GM12801 (cell line): ENCODE results near the gene MRPS5.

Experiments used
- TF ChIP-seq, protein P1 (sequence below): IDR thresholded peaks from one replicate; pipeline ENCODE4 v1.5.1; 2011; ENCODE audit warnings: control low read depth; ENCODE audit not compliant: insufficient read length; ENCODE audit errors: extremely low read depth

MRPS5 gene

GRCh38 chr2:95074663-95075439, 46.8 kb downstream of the MRPS5 start:
- TF ChIP-seq, protein P1, sequence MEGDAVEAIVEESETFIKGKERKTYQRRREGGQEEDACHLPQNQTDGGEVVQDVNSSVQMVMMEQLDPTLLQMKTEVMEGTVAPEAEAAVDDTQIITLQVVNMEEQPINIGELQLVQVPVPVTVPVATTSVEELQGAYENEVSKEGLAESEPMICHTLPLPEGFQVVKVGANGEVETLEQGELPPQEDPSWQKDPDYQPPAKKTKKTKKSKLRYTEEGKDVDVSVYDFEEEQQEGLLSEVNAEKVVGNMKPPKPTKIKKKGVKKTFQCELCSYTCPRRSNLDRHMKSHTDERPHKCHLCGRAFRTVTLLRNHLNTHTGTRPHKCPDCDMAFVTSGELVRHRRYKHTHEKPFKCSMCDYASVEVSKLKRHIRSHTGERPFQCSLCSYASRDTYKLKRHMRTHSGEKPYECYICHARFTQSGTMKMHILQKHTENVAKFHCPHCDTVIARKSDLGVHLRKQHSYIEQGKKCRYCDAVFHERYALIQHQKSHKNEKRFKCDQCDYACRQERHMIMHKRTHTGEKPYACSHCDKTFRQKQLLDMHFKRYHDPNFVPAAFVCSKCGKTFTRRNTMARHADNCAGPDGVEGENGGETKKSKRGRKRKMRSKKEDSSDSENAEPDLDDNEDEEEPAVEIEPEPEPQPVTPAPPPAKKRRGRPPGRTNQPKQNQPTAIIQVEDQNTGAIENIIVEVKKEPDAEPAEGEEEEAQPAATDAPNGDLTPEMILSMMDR = no peak

- TF ChIP-seq, protein P1 = no peak
Measured at GRCh38 chr2:95073856-95074662, 47.5 kb downstream of the MRPS5 start.

GRCh38 chr2:95072424-95072823, 49.2 kb downstream of the MRPS5 start:
- TF ChIP-seq, protein P1 = no peak

DNA sequence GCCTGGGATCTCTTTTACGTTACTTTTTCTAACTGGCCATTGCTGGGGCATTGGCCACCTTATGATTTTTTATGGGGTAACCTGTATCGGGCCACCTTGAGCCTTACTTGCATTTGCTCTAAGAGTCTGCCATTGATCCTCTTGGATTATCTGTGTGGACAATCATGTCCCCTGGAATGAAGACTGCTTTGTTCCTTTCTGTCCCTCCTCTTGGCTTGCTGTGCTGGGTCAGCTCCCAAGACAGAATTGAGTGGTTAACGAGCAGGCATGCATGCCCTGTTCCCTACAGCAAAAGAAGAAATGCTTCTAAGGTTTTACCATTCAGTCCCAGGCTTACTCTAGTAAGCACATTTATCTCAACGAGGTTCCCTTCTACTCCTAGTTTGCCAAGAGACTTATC, 49.8 kb downstream of the MRPS5 start:
- TF ChIP-seq, protein P1 = no peak

- TF ChIP-seq, protein P1 = no peak
Measured at GRCh38 chr2:95069465-95069864, 52.1 kb downstream of the MRPS5 start.

GRCh38 chr2:95068256-95068655, 53.4 kb downstream of the MRPS5 start:
- TF ChIP-seq, protein P1 = no peak

DNA sequence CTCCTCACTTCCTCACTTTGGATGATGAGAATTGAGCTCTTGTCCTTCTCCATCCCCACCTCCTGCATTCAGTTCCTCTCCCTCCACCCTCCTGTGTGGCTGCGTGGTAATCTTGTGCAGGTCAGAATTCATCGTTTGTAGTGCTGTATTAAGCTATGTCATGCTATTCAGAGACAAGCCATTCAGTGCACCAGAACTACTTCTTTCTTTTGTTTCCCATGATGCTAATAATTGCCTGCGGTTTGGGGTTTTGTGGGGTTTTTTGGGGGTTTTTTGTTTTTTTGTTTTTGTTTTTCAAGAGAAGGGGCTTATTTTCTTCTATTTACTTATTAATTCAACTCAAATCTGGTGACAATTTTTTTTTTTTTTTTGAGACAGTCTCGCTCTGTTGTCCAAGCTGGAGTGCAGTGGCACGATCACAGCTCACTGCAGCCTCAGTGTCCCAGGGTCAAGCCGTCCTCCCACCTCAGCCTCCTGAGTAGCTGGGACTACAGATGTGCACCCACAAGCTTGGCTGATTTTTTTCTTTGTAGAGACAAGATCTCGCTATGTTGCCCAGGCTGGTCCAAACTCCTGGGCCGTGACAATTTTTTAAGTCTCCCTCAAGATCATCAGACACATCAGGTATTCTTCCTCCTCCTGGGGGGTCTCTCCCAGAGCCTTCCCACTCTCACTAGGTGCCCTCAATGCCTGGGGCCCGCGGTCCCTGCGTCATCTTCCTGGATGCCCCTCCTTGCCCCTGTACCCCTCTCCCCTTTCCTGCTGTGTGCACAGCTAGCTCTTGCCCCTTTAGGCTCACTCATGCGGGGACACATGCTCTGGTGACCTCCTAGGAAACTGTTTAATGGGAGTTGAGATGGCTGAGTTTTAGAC, 58.3 kb downstream of the MRPS5 start:
- TF ChIP-seq, protein P1 = no peak
